GM19452 (cell line): ENCODE results near the gene NELFE.
A peak's percentile ranks its signal among the peaks of the same experiment; 100 is the strongest.

Experiments used
- ATAC-seq: cut with Tn5 transposase; IDR thresholded peaks from one replicate; pipeline ENCODE4 v1.9.1; 2021; ENCODE audit not compliant: unreplicated experiment

The NELFE gene

GRCh38 chr6:31972709-31973350 lies 14.1 kb upstream of the NELFE start:
- ATAC-seq: no peak

DNA sequence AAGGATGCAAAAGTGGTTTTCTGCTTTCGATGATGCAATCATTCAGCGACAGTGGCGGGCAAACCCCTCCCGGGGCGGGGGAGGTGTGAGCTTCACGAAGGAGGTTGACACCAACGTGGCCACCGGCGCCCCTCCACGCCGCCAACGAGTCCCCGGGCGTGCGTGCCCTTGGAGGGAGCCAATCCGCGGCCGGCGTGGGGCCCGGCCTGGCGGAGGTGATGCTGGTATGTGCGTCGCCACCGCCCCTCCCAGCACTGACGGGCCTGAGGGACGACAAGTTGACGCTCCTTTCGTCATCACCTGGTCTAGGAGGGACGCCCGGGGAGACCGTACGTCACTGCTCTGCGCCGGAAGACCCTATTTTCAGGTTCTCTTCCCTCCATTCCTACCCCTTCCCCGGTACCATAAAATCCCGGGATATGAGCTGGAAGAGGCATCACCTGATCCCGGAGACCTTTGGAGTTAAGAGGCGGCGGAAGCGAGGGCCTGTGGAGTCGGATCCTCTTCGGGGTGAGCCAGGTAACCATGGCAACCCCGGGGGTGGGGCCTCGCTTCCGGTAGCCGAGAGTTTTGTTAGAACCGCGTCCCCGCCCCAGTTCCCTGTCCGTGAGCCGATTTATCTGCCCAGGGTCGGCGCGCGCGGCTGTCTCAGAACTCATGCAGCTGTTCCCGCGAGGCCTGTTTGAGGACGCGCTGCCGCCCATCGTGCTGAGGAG lies 13.4 kb upstream of the NELFE start, which contains the start of gene DXO:
Gene DXO (minus strand): TSS at position 146 of the 716 bp plus-strand sequence. CDS start 463 bp downstream, outside the sequence.
- ATAC-seq: peak; percentile 91

DNA sequence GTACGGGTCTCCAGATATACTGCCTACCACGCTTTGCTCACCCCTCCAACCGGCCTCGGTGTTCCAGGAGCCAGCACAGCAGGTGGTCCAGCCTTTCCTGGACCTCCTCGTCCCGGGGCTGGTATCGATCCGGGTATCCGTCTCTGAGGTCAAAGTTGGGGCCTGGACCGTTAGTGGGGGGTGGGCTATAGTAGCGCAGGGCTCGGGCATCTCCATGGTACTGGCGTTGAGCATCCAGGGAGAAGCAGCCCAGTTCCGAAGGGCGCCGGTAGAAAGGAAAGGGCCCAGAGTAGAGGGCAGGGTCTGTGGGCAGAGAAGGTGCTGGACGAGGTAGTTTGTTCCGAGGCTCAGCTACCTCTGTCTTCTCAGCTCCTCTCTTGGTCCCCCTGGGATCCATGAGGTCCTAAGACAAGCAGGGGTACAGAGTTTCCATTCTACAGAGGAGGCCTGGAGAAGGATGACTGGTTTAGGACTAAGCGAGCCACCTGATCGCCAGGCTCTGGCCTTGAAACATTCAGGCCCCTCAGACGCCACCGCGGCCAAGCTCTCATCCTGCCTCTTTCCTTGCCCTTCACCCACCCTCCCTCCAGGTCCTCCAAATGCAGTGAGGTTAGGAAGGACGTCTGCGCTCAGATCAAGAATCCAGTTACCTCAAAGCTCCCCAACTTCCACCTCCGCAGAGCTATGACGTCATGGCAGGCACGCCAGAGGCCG lies 12.7 kb upstream of the NELFE start:
- ATAC-seq: no peak

DNA sequence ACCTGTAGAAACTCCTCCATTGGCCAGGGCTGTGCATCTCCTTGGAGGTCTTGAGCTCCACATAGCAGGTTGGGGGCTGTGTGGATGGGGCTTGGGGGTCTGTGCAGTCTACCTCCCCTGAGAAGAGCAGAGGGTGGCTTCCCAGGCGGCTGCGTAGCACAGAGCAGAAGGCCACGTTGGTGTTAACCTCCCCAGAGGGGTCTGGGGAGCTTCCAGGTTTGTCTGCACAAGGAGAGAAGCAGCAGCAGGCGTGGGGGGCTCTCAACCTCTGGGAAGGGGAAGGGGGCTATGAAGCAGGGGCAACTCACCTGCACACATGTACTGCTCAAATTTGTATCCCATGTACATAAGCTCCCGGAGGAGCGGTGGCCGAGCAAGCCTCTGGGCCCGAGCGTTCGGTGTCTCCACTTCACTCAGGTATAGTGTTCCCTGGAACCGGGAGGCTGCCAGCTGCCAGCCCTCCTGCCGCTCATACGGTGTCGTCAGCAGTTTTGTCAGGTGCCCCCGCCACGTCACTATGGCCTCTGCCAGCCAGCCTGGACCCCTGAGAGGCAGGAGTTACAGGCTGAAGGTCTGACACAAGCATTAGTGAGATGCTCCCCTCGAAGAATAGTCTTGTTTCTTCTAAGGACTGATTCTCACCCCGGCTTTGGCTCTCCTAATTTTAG lies 12.0 kb upstream of the NELFE start:
- ATAC-seq: no peak

DNA sequence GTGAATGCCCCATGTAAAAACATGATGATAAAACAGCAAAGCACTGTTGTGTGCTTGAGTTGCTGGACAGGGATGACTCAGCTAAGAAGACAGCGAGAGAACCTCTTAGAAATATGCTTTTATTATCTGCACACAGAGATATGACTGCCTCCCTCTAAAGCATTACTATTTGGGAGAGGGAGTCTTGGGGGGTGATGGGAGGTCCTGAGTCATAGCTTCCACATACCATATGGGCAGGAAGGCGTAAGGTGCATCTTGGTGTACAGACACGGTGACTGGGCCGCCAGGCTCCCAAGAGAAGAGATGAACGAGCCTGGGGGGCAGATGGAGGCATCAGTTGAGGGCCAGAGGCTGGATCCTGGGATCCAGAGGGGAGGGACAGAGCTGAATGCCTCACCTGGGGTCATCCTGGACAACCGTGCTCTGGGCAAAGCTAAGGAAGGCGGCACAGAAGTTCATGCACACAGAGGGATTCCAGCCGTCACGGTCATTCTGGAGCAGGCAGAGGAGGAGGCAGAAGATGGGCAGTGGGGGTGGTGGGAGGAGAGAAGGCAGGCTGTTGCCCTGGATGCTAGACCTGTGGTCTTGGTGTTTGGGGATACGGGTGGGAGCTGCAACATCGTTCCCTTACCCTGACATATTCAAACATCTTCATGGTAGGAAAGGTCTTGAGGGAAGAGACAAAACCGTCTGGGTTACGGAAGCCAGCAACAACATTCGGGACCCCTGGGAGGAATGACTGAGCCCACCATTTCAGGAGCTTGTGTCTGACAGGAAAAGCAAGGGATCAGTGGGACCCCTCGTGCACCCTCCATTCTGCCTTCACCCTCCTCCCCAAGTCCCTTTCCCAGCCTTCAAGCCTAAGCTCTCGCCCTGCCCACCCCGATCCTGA lies 11.2 kb upstream of the NELFE start:
- ATAC-seq: no peak

DNA sequence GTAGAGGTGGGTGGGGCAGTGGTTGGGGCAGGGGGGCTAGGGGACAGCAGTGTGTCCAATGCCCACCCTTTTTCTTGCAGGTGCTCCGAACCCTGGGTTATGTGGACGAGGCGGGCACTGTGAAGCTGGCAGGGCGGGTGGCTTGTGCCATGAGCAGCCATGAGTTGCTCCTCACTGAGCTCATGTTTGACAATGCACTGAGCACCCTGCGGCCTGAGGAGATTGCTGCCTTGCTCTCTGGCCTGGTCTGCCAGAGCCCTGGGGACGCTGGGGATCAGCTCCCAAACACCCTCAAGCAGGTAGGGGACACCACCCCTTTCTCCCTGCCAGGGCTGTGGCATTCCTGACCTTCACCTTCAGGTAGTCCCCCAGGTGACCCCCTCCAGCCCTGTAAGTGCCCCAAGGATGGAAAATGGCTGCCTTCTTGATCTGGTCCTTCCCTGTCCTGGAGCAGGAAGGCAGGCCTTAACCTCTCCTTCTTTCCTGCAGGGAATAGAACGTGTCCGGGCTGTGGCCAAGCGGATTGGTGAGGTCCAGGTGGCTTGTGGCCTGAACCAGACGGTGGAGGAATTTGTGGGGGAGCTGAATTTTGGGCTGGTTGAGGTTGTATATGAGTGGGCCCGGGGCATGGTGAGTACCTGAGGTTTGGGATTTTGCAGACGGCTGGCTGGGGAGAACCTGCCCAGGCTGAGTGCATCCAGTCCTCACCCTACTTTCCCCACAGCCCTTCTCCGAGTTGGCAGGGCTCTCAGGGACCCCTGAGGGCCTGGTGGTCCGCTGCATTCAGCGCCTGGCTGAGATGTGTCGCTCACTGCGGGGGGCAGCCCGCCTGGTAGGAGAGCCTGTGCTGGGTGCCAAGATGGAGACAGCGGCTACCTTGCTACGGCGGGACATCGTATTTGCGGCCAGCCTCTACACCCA lies 10.3 kb upstream of the NELFE start:
- no peak for ATAC-seq

DNA sequence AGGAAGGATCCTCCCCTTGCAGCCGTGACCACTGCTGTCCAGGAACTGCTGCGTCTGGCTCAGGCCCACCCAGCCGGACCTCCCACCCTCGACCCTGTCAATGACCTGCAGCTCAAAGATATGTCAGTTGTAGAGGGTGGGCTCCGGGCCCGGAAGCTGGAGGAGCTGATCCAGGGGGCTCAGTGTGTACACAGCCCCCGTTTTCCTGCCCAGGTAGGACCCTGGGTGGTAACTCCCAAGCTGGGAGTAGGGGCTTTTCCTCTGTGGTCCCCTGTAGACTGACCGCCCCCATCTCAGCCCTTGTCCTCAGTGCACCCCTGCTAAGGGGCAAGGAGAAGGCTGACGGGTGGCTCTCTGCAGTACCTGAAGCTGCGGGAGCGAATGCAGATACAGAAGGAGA lies 9.6 kb upstream of the NELFE start:
- no peak for ATAC-seq

GRCh38 chr6:31967926-31968320 lies 9.2 kb upstream of the NELFE start:
- ATAC-seq: no peak

DNA sequence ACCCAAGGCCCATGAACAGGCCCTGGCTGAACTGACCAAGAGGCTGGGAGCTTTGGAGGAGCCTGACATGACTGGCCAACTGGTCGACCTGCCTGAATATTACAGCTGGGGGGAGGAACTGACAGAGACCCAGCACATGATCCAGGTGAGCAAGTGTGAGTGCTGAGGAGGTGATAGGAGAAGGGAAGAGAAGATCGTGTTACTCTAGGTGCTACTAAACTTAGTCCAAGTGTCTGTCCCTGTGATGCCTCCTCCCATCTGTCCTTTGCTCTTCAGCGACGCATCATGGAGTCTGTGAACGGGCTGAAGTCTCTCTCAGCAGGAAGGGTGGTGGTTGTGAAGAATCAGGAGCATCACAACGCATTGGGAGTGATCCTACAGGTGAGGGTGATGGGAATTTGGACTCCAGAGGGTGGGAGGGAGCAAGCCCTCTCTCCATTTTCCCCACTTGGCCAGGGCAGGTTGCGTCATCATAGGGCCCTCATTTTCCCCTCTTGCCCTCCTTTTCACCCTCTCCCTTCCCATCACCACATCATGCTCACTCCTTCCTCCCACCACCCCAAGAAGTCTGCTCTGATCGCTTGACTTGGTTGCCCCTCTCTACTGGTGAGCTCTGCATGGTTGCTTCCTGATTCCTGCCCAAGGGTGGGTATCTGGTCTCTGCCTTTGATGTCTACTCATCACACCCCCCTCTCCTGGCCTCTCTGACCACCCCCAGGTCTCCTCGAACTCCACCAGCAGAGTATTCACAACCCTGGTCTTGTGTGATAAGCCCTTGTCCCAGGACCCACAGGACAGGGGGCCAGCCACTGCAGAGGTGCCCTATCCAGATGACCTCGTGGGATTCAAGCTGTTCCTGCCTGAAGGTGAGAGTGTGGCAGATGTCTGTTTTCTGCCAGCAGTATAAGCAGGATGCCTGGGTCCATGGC lies 8.5 kb upstream of the NELFE start:
- no peak for ATAC-seq

GRCh38 chr6:31966506-31966905 lies 7.7 kb upstream of the NELFE start:
- ATAC-seq: no peak

DNA sequence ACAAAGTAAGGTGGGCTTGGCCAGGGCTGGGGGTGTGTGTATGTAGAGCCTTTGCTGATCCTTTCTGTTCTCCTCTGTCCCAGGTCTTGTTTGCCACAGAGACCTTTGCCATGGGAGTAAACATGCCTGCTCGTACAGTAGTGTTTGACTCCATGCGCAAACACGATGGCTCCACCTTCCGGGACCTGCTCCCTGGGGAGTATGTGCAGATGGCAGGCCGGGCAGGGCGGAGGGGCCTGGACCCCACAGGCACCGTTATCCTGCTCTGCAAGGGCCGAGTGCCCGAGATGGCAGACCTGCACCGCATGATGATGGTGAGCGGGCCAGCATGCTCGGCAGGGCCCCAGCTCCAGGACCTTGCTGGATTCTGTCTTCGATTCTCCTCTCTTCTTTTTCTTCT lies 6.9 kb upstream of the NELFE start:
- no peak for ATAC-seq

GRCh38 chr6:31963921-31964320 lies 5.2 kb upstream of the NELFE start:
- no peak for ATAC-seq

GRCh38 chr6:31961616-31962015 lies 2.8 kb upstream of the NELFE start:
- no peak for ATAC-seq

GRCh38 chr6:31958412-31958740 lies 395 bp downstream of the NELFE start:
- peak; percentile 3 for ATAC-seq

GRCh38 chr6:31956796-31957195 lies 2.0 kb downstream of the NELFE start:
- no peak for ATAC-seq

DNA sequence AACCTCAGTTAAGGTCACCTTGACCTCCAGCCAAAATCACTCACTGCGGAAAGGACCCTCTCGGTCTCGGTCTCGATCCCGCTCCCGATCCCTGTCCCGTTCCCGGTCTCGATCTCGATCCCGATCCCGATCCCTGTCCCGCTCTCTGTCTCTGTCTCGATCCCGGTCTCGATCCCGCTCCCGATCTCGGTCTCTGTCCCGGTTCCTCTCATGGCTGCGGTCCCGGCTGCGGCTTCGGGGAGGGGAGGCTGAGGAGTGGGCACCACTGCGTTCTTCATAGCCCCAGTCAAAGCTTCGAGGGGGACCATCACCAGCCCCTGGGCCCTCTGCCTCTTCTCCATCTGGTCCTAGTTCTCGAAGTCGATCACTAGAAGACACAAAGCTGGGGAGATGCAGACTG lies 4.3 kb downstream of the NELFE start:
- ATAC-seq: no peak

DNA sequence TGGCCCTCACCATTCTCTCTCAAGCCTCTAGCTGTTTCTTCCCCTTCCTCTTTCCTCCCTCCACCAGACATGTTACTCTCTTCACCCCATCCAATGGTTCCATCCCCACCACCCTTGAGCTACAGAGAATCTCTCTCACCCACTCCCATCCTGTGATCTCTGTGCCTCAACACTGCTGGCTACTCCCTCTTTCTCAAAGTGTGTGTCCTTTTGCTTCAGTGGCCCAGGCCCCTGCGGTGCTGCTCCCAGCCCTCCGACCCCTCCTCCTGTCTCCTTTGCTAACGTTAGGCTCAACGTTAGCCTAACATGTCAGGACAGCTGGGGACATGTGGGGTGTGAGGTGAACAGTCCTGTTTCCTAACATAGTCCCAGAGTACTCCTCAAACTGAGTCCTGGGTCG lies 5.9 kb downstream of the NELFE start:
- no peak for ATAC-seq

DNA sequence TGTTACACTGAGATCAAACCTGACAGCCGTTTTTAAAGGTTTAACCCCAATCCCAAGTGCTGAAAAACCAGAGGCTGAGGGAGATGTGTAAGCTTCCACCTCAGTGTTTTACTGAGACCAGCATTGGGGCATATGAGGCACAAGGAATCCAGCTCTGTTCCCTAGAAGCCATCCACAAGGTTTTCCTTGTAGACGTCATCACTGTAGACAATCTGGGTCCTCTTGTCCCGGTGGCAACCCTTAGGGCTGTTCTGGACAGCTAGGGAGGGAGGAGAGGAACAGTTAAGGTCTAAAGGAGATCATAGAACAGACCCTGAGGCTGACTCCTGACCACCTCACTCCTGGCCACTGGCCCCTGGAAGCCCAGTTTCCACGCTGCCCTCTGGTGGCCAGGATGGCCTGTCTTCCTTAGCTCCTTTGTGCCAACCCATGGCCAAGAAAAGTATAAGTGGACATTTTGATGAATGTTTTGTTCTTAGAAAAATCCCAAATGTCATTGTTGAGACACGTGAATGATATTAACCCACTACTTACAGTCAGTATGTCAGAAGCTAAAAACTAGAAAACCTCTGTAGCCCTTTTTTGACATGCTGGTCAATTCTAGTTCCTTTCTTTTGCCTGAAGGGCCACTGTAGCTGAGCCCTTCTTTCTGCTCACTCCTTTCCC lies 6.5 kb downstream of the NELFE start:
- no peak for ATAC-seq
